ENCODE results near the gene KCNJ6.

Gene KCNJ6

DNA sequence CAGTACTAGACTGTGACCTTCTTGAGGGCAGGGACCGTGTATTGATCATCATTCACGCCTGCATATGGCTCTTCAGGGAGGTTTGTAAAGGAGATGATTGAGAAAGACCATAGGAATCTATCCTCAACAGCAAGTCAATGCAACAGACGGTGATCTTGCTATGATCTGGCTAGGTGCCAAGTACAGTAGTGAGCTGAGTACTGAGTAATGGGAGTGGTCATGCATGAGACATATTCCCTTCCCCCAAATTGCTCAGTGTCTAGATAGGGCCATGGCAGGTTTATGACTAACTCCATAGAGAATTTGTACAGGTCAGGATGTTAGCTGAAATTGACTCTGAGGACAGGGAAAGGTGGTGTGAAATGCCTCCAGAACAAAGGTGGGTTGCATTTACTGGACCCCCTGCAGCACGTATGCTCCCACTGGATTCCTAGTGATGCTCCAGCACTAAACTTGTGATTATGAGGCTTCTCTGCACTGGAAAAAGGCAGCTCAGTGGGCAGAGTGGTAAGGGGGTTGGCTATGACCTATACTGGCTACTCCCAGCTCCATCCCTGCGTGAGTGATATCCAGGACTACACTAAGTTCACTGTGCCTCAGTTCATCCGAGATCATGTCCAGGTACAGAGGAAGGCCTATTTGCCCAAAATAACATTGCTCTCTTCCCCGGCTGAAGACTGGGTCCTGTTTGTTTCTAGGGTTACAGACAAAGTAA is 37.2 kb downstream of the KCNJ6 start:
- Histone ChIP-seq H3K36me3 (ENCODE audit: control insufficient read depth in 1 of 2, insufficient read depth in 2 of 2, low read length in 2 of 2) (no peaks in the 10 kb centered on the region), H3K27me3 (ENCODE audit: control insufficient read depth in 1 of 2, insufficient read depth in 2 of 2, low read length in 2 of 2) (no peaks in the 10 kb centered on the region), H3K9ac (ENCODE audit: low read depth in 1 of 2, low read length in 2 of 2) (no peak overlapping the region), H3K4me3 (ENCODE audit: low read depth in 1 of 2, low read length in 2 of 2) (no peak overlapping the region), H3K27ac (ENCODE audit: low read depth, low read length) (no peak overlapping the region), H3K9me3 (ENCODE audit: control insufficient read depth in 1 of 2, low read length in 2 of 2) (no peaks in the 10 kb centered on the region), H3K4me1 (ENCODE audit: control insufficient read depth in 1 of 2, insufficient read depth in 2 of 2, low read length in 2 of 2) (no peaks in the 10 kb centered on the region)

DNA sequence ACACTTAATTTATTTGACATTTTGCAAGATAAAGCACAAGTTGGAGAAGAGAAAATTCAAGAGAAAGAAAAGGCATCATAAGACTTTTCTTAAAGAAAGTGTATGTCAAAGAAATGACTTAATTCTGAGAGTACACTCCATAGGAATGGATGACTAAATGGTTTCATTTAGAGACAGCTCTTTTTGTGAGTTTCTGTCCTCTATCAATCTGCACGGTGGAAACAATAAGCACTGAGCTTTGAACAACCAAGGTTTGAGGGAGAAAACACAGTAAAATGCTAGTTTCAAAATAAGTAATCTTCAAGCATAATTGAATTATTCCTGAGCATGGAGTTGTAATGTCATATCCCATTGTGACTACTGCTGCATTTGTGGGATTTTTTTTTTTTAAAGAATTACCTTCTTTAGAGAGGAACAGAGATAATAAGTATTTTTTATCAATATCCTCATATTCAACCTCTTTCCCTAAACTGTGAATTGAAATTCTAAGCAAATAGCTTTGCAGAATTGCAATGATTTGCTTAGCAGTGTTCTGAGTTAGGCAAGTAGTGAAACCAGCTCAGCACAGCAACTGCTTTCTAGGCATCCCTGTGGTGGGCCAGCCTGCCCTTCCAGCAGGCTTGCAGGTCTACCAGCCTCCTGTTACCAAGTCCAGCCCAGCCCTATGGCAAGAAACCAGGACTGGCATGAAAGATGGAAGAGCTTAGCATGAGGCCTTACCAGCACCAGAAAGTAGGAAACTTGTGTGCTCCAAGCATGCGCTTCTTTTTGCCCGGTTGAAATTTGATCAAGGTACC is 38.2 kb downstream of the KCNJ6 start:
- Histone ChIP-seq H3K9me3 (ENCODE audit: control insufficient read depth in 1 of 2, low read length in 2 of 2) (no peaks in the 10 kb centered on the region), H3K4me1 (ENCODE audit: control insufficient read depth in 1 of 2, insufficient read depth in 2 of 2, low read length in 2 of 2) (no peaks in the 10 kb centered on the region), H3K27me3 (ENCODE audit: control insufficient read depth in 1 of 2, insufficient read depth in 2 of 2, low read length in 2 of 2) (no peaks in the 10 kb centered on the region), H3K36me3 (ENCODE audit: control insufficient read depth in 1 of 2, insufficient read depth in 2 of 2, low read length in 2 of 2) (no peaks in the 10 kb centered on the region), H3K9ac (ENCODE audit: low read depth in 1 of 2, low read length in 2 of 2) (no peak overlapping the region), H3K27ac (ENCODE audit: low read depth, low read length) (no peak overlapping the region), H3K4me3 (ENCODE audit: low read depth in 1 of 2, low read length in 2 of 2) (no peak overlapping the region)

DNA sequence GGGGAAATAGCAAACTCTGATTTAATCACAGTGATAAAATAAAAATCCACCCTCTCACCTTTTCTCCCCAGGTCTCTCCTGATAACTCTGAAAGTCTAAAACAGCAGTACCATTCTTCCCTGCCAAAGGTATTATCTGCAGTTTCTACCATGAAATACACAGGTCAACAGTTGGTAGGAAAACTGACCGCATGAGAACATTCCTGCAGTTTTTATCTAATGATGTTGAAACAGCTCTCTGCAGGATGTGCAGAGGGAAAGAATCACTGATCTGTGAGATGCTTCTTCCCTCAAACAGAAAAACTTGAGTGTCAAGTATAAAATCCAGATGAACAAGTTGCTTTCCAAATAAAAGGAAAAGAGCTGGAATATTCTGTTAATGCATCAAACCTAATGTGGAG is 39.1 kb downstream of the KCNJ6 start:
- Histone ChIP-seq H3K27me3 (ENCODE audit: control insufficient read depth in 1 of 2, insufficient read depth in 2 of 2, low read length in 2 of 2) (no peaks in the 10 kb centered on the region), H3K9ac (ENCODE audit: low read depth in 1 of 2, low read length in 2 of 2) (no peak overlapping the region), H3K9me3 (ENCODE audit: control insufficient read depth in 1 of 2, low read length in 2 of 2) (no peaks in the 10 kb centered on the region), H3K36me3 (ENCODE audit: control insufficient read depth in 1 of 2, insufficient read depth in 2 of 2, low read length in 2 of 2) (no peaks in the 10 kb centered on the region), H3K4me3 (ENCODE audit: low read depth in 1 of 2, low read length in 2 of 2) (no peak overlapping the region), H3K4me1 (ENCODE audit: control insufficient read depth in 1 of 2, insufficient read depth in 2 of 2, low read length in 2 of 2) (no peaks in the 10 kb centered on the region), H3K27ac (ENCODE audit: low read depth, low read length) (no peak overlapping the region)

DNA sequence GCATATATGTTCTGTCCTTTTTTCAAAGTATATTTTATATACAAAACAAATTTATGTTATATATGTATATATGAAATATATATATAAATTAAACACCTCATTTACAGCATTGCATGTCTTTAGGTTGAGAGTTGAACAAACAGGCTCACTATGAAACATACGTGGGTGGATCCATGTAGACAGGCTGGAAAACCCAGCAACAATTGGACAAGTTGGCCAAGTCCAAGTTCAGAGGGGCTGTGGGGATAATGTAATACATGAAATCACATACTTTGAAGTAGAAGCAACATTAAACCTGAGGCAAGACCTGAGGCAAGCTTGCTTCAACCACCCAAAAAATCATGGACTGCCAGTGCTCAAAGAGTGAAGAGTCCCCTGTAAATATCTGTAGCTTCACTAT is 39.7 kb downstream of the KCNJ6 start:
- H3K27ac ChIP-seq (ENCODE audit: low read depth, low read length): no peak overlapping the region
- H3K4me3 ChIP-seq (ENCODE audit: low read depth in 1 of 2, low read length in 2 of 2): no peak overlapping the region
- H3K27me3 ChIP-seq (ENCODE audit: control insufficient read depth in 1 of 2, insufficient read depth in 2 of 2, low read length in 2 of 2): no peaks in the 10 kb centered on the region
- no peaks in the 10 kb centered on the region for H3K9me3 ChIP-seq (ENCODE audit: control insufficient read depth in 1 of 2, low read length in 2 of 2)
- no peaks in the 10 kb centered on the region for H3K36me3 ChIP-seq (ENCODE audit: control insufficient read depth in 1 of 2, insufficient read depth in 2 of 2, low read length in 2 of 2)
- no peak overlapping the region for H3K9ac ChIP-seq (ENCODE audit: low read depth in 1 of 2, low read length in 2 of 2)
- H3K4me1 ChIP-seq (ENCODE audit: control insufficient read depth in 1 of 2, insufficient read depth in 2 of 2, low read length in 2 of 2): no peaks in the 10 kb centered on the region

DNA sequence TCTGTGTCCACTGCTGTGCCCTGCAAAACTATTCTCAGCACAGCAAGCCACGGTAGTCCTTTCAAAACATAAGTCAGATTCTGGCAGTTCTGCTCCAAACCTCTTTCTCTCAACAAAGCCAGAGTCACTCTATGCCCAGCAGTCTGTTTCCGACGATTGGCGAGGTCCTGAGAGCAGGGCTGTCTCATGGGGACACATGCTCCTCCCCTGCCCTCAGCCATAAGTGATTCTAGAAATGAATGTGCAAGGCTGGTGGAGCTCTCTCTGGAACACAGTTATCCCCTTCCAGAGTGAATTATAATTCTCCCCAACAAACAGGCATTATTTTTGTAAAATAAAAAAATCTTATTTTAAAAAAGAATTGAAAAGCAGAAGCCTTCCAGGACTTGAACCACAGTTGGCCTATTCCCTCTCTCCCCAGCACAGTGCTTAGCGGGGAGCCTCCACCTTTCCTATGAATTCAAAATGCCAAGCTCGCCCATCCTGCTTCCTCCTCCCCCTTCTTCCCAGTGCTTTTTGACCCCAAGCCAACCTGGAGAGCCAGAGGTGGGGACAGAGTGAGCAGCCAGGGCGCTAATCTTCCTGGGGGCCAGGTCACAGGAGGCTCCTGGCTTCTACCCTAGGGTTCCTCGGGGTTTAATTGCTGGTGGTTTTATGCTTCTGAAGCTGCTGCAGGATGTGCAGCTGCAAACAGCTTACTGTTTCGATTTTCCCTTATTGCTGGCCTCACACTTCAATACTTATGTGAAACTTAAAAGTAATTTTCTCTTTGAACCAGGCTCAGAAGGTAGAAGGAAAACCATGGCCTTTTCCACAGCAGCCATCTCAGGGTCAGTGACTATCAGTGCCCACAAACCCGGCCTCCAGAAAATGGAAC is 41.1 kb downstream of the KCNJ6 start:
- Histone ChIP-seq H3K4me3 (ENCODE audit: low read depth in 1 of 2, low read length in 2 of 2) (no peak overlapping the region), H3K27ac (ENCODE audit: low read depth, low read length) (no peak overlapping the region), H3K36me3 (ENCODE audit: control insufficient read depth in 1 of 2, insufficient read depth in 2 of 2, low read length in 2 of 2) (no peaks in the 10 kb centered on the region), H3K9ac (ENCODE audit: low read depth in 1 of 2, low read length in 2 of 2) (no peak overlapping the region), H3K9me3 (ENCODE audit: control insufficient read depth in 1 of 2, low read length in 2 of 2) (no peaks in the 10 kb centered on the region), H3K27me3 (ENCODE audit: control insufficient read depth in 1 of 2, insufficient read depth in 2 of 2, low read length in 2 of 2) (no peaks in the 10 kb centered on the region), H3K4me1 (ENCODE audit: control insufficient read depth in 1 of 2, insufficient read depth in 2 of 2, low read length in 2 of 2) (no peaks in the 10 kb centered on the region)

DNA sequence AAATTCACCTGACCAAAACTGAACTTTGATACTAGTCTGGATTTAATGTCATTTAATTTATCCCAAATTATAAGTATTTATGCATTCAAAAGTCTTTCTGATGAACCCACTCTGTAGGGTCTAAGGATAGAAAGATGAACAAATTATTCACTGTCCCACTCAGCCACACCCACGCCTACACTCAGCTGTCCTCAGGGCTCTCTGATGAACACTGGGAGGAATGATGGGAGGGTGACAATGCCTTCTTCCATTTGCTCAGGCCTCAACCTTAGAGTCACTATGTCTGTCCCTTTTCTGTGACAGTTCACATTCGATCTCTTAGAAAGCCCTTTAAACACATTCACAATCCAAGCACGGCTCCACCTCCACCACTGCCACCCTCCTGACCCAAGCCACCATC is 41.8 kb downstream of the KCNJ6 start:
- Histone ChIP-seq H3K9me3 (ENCODE audit: control insufficient read depth in 1 of 2, low read length in 2 of 2) (no peaks in the 10 kb centered on the region), H3K9ac (ENCODE audit: low read depth in 1 of 2, low read length in 2 of 2) (no peak overlapping the region), H3K36me3 (ENCODE audit: control insufficient read depth in 1 of 2, insufficient read depth in 2 of 2, low read length in 2 of 2) (no peaks in the 10 kb centered on the region), H3K4me3 (ENCODE audit: low read depth in 1 of 2, low read length in 2 of 2) (no peak overlapping the region), H3K4me1 (ENCODE audit: control insufficient read depth in 1 of 2, insufficient read depth in 2 of 2, low read length in 2 of 2) (no peaks in the 10 kb centered on the region), H3K27ac (ENCODE audit: low read depth, low read length) (no peak overlapping the region), H3K27me3 (ENCODE audit: control insufficient read depth in 1 of 2, insufficient read depth in 2 of 2, low read length in 2 of 2) (no peaks in the 10 kb centered on the region)

DNA sequence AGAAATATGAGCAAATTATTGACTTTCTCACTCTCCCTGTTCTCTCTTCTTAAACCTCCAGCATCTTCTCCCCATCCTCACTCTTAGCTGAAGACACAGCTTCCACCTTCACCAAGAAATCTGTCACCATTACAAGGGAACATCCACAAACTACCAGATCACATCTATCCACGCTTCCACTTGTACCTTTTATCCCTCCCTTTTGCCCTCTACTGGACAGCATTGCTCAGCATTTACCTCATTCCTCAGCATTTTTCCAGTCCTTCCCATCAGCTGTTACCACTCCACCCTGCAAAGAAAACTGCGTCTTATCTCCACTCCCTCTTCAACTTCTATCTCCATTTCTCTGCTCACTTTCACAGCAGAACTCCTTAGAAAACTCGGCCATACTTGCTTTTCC is 42.6 kb downstream of the KCNJ6 start:
- no peaks in the 10 kb centered on the region for H3K27me3 ChIP-seq (ENCODE audit: control insufficient read depth in 1 of 2, insufficient read depth in 2 of 2, low read length in 2 of 2)
- H3K9ac ChIP-seq (ENCODE audit: low read depth in 1 of 2, low read length in 2 of 2): no peak overlapping the region
- H3K9me3 ChIP-seq (ENCODE audit: control insufficient read depth in 1 of 2, low read length in 2 of 2): no peaks in the 10 kb centered on the region
- H3K27ac ChIP-seq (ENCODE audit: low read depth, low read length): no peak overlapping the region
- H3K36me3 ChIP-seq (ENCODE audit: control insufficient read depth in 1 of 2, insufficient read depth in 2 of 2, low read length in 2 of 2): no peaks in the 10 kb centered on the region
- no peak overlapping the region for H3K4me3 ChIP-seq (ENCODE audit: low read depth in 1 of 2, low read length in 2 of 2)
- no peaks in the 10 kb centered on the region for H3K4me1 ChIP-seq (ENCODE audit: control insufficient read depth in 1 of 2, insufficient read depth in 2 of 2, low read length in 2 of 2)

DNA sequence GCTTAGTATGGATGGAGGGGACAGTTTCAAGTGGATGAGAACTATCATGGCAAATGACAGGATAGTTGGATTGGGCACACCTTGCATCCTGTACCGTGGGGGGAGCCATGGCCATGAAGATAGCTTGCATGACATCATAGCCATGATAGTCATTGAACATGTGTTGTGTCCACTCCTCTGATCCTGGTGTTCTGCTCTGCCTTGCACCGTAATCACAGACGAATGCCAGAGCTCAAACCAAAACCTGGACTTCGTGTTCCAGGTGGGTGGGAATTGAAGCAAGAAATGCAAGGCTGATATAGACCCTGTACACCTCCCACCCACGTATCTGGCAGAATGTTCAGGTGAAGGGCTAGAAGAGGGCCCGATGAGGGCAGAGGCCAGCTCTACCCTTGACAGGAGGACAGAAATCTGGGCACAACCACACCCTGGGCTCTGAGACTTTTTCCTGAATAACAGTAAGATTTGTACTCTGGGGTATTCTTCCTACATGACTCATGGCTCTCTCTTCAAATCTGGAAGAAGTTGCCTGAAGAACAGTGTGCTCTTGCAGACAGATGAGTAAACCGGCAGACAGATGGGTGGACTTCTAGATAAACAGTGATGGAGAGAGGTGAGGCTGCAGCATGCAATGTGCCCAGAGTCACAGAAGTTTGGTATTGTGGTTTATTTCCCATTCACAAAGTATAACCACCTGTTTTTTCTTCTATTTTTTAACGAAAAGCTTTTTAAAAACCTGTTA is 45.0 kb downstream of the KCNJ6 start:
- Histone ChIP-seq H3K4me1 (ENCODE audit: control insufficient read depth in 1 of 2, insufficient read depth in 2 of 2, low read length in 2 of 2) (no peaks in the 10 kb centered on the region), H3K4me3 (ENCODE audit: low read depth in 1 of 2, low read length in 2 of 2) (no peak overlapping the region)

DNA sequence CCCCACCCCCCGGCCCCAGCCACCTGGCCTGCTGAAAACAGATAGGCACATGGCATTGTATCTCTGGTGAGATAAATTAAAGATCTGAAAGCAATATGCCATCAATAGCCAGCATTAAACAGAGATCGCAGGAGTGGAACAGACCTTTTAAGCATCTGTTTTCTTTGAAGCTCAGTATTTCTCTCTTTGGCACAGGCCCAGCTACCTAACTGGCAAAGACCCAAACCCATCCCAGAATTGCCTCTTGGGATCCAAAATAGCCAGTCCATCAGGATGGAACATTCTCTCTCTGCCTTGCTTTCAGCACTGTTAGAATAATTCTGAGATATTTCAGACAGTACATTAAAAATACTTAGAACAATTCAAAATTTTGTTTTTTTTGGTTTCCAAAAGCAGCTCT is 46.0 kb downstream of the KCNJ6 start:
- Histone ChIP-seq H3K9ac (ENCODE audit: low read depth in 1 of 2, low read length in 2 of 2) (no peak overlapping the region), H3K36me3 (ENCODE audit: control insufficient read depth in 1 of 2, insufficient read depth in 2 of 2, low read length in 2 of 2) (no peaks in the 10 kb centered on the region), H3K4me3 (ENCODE audit: low read depth in 1 of 2, low read length in 2 of 2) (no peak overlapping the region), H3K27me3 (ENCODE audit: control insufficient read depth in 1 of 2, insufficient read depth in 2 of 2, low read length in 2 of 2) (no peaks in the 10 kb centered on the region), H3K4me1 (ENCODE audit: control insufficient read depth in 1 of 2, insufficient read depth in 2 of 2, low read length in 2 of 2) (no peaks in the 10 kb centered on the region), H3K27ac (ENCODE audit: low read depth, low read length) (no peak overlapping the region), H3K9me3 (ENCODE audit: control insufficient read depth in 1 of 2, low read length in 2 of 2) (no peaks in the 10 kb centered on the region)

More for the DNA sequence above, 45.0 kb downstream of the KCNJ6 start:
- no peak overlapping the region for H3K9ac ChIP-seq (ENCODE audit: low read depth in 1 of 2, low read length in 2 of 2)
- H3K9me3 ChIP-seq (ENCODE audit: control insufficient read depth in 1 of 2, low read length in 2 of 2): no peaks in the 10 kb centered on the region
- no peaks in the 10 kb centered on the region for H3K27me3 ChIP-seq (ENCODE audit: control insufficient read depth in 1 of 2, insufficient read depth in 2 of 2, low read length in 2 of 2)
- H3K27ac ChIP-seq (ENCODE audit: low read depth, low read length): no peak overlapping the region
- no peaks in the 10 kb centered on the region for H3K36me3 ChIP-seq (ENCODE audit: control insufficient read depth in 1 of 2, insufficient read depth in 2 of 2, low read length in 2 of 2)
